Myocyte (in vitro differentiated cells): ENCODE results near the gene ASAP3. TPM values are rescaled to one million over a fixed set of nuclear protein-coding genes. Genes with fewer than 3 reads are reported as not detected.
A peak's percentile ranks its signal among the peaks of the same experiment; 100 is the strongest.
"Not testable (repeated sequence)": the region's sequence is repeated elsewhere in the genome, so short reads cannot be mapped to it uniquely, and the experiment has no call there.

Experiments
- DNase-seq: peaks from one replicate; pipeline ENCODE4 v3.0.0-alpha.2; 2012; ENCODE audit warnings: low read depth
- total RNA-seq: library from RNA; depleted of rRNA; stranded (reverse); fragments of >200 nt; gene quantifications from 2 replicates; pipeline ENCODE4 v1.2.3, GENCODE V29; 2014

ASAP3 gene
- total RNA-seq, 1 donor from 2014 or later: 48.8 TPM

DNA sequence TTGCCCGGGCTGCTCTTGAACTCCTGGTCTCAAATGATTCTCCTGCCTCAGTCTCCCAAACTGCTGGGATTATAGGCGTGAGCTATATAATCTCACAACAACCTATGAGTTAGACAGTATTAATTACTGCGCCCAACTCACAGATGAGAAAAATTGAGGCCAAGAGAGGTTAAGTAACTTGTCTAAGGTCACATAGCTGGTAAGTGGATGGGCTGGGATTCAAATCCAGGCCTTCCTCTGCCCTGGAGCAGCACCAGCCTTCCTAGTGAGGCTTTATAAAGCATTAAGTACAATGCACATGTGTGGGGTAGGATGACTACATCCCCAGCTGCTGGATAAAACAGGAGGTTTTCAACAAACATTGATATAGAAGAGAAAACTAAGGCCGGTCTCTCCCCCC lies 31.9 kb upstream of the ASAP3 start:
- DNase-seq: no peak

DNA sequence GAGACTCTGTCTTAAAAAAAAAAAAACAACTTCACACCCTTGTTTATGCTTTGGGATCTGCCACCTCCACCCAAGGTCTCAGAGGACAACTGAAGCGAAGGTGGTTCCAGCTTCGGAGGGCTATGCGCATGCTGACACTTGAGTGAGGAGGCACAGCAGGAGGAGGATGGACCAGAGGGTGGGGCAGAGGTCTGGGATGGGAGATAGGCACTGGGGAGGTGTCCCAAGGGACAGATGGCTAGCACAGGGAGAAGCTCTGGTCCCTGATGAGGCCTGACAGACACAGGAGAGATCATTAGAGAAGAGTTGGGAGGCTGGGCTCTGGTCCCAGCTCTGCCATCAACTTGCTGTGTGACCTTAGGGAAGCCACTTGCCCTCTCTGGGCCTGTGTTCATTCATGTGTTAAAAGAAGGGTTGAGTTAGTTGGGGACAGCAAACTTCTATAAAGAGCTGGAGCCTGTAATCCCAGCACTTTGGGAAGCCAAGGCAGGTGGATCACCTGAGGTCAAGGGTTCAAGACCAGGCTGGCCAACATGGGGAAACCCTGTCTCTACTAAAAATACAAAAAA lies 30.2 kb upstream of the ASAP3 start:
- no peak for DNase-seq

DNA sequence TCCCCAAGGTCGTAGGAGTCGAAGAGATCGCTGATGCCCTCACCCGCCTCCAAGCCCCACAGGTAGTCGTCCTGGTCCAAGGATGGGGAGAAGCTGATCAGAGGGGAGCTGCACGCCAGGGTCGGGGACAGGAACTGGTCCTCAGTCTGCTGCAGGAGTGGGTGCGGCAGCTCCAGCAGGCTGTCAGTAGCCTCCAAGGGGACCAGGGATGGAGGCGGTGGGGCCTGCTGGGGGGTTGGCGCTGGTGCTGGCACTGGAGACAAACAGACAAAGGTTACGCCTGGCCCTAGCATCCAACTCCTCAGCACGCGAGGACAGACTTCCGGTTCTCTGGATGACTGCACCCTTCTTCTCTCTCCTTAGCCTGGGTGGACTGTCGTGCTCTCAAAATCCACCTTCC lies 25.9 kb upstream of the ASAP3 start:
- DNase-seq: no peak

DNA sequence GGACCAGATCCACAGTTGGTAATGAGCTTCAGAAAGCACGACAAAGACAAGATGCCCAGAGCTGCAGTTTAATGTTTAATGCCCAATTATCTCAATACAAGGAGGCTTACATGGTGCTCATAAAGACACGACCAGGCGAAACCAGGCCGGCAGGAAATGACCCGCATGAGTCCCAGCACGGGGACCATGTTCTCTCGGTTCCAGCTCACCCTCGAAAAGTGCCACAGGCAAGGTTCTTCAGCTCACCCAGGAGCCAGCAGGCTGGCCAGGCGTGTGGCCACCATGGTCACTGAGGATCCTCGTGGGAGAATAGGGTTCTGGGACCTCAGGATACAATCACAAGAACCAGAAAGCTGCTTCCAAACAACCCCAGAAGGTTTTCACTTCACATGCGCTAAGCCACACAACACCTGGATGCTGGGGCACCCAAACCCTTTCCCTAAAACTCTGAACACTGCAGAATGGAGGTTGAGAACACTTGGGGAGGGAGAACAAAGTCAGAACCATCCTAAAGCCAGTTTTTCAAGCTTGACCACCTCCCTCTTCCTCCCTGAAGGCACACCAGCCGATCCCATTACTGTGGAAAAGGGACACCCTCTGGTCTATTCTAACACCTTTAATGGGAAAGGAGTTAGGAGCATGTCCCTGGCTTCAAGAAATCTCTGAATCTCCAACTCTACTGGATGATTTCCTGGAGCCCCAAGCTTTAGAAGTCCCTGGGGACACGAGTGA lies 22.6 kb upstream of the ASAP3 start:
- DNase-seq: no peak

DNA sequence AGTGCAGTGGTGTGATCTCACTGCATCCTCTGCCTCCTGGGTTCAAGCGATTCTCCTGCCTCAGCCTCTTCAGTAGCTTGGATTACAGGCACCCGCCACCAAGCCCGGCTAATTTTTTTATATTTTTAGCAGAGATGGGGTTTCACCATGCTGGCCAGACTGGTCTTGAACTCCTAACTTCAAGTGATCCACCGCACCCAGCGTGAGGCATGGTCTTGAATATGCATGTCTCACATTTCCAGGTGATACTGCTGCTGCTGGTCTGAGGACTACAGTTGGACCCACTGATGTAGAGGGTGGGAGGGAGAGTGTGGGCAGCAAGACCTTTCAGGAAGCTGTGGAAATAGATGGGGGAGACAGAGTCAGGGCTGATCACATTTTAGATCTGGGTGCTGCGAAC lies 21.9 kb upstream of the ASAP3 start:
- no peak for DNase-seq

DNA sequence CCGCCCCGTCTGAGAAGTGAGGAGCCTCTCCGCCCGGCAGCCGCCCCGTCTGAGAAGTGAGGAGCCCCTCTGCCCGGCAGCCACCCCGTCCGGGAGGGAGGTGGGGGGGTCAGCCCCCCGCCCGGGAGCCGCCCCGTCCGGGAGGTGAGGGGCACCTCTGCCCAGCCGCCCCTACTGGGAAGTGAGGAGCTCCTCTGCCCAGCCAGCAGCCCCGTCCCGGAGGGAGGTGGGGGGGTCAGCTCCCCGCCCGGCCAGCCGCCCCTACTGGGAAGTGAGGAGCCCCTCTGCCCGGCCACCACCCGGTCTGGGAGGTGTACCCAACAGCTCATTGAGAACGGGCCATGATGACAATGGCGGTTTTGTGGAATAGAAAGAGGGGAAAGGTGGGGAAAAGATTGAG lies 20.2 kb upstream of the ASAP3 start:
- DNase-seq: not testable (repeated sequence)

DNA sequence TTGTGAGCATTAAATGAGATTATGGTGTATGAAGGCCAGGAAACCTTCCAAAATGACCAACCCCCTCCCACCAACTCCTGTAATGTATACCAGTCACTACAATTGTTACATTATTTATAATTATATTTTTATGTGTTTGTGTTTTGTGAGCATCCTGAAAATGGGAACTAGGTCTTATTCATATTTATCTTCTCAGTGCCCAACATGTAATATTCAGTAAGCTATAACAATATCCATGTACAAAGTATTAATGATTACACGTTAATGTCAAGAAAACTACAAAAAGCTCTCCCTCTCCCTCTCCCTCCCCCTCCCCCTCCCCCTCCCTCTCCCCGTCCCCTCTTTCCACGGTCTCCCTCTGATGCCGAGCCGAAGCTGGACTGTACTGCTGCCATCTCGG lies 19.0 kb upstream of the ASAP3 start:
- no peak for DNase-seq

DNA sequence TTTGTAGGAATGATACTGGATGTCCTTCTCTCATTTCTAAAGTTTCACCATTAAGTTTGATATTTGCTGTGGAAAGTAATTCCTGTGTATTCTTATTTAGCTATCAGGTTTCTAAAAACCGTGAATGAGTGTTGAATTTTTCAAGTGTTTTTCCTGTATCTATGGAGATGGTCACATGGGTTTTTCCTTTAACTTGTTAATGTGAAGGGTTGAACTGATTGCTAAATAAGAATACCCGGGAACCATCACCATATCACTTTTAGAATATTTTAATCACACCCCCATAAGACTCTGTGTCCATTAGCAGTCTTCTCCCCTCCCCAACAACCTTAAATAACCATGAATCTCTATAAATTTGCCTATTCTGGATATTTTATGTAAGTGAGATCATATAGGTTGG lies 16.5 kb upstream of the ASAP3 start:
- peak; percentile 35 for DNase-seq

DNA sequence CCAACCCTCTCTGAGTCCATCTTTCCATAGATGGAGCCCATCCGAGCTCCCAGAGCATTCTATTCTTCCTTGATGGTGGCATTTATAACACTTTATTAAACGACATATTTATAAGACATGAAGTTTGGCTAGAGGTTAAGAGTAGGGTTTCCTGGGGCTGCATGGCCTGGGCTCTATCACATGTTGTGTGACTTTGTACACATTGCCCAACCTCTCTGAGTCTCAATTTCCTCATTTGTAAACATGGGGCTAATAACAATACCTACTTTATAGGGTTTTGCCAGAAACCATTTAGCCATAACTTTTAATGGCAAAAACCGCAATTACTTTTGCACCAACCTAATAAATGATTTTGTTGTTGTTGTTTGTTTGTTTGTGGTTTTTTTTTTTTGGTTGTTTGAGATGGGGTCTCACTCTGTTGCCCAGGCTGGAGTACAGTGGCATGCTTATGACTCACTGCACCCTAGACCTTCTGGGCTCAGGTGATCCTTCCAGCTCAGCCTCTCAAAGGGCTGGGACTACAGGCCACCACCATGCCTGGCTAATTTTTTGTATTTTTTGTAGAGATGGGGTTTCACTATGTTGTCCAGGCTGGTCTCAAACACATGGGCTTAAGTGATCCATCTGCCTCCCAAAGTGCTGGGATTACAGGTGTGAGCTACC lies 13.9 kb upstream of the ASAP3 start:
- no peak for DNase-seq

DNA sequence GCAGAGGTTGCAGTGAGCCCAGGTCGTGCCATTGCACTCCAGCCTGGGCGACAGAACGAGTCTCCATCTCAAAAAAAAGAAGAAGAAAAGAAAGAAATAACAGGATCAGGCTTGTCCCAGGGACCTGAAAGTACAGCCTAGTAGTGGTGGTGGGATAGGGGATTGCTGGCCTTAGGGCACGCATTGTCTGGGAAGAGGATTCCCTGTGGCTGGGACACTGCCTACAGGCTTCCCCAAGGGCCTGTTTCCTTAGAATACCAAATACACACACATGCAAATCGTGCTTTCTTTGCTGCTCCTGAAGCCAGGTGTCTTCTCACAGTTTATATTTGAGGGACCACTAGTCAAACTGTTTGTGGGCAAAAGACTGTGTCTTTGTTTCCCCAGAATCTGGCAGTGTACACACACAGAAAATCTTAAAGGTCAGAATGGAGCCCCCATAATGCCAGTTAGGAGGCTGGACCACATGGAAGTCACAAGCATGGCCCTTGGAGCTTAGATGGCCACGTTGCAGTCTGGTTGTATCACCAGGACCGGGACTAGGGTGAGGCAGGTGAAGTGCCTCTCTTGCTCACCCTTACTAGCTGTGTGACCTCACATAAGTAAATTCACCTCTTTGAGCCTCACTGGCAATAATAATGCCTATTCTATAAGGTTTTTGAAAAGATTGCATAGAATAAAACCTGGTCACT lies 12.7 kb upstream of the ASAP3 start:
- no peak for DNase-seq

DNA sequence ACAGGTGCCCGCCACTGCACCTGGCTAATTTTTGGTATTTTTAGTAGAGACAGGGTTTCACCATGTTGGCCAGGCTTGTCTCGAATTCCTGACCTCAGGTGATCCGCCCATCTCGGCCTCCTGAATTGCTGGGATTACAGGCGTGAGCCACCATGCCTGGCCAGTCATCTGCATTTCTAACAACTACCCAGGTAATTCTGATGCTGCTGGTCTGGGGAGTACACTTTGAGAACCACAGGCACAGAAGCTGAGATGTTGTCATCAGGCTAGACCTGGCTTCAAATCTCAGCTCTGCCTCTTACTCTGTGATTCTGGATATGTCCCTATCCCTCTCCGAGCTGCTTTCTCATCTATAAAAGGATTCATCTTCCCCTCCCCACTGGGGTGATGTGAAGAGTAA lies 10.9 kb upstream of the ASAP3 start:
- not testable (repeated sequence) for DNase-seq

DNA sequence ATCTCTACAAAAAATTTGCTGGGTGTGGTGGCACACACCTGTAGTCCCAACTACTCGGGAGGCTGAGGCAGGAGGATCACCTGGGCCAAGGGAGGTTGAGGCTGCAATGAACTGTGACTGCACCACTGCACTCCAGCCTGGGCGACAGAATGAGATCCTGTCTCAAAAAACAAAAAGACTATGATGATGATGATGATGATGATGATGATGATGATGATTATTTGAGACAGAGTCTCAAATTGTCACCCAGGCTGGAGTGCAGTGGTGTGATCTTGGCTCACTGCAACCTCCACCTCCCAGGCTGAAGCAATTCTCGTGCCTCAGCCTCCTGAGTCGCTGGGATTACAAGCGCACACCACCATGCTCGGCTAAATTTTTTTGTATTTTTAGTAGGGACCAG lies 8.8 kb upstream of the ASAP3 start:
- DNase-seq: not testable (repeated sequence)

DNA sequence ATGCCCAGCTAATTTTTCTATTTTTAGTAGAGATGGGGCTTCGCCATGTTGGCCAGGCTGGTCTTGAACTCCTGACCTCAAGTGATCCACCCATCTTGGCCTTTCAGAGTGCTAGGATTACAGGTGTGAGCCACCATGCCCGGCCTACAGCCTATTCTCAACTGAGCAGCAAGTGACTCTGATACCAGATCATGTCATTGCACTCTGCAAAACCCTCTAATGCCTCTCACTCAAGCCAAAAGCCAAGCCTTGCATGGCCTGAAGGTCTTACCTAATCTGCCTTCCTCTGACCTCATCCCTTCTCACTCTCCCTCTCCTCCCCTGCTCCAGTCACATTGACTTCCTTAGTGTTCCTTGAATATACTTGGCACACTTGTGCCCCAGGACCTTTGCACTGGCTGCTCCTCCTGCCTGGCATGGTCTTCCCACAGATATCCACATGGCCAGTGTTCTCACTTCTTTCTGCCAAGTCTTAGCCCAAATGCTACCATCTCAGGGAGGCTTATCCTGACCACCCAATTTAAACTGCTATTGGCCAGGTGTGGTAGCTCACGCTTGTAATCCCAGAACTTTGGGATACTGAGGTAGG lies 8.2 kb upstream of the ASAP3 start:
- DNase-seq: no peak

DNA sequence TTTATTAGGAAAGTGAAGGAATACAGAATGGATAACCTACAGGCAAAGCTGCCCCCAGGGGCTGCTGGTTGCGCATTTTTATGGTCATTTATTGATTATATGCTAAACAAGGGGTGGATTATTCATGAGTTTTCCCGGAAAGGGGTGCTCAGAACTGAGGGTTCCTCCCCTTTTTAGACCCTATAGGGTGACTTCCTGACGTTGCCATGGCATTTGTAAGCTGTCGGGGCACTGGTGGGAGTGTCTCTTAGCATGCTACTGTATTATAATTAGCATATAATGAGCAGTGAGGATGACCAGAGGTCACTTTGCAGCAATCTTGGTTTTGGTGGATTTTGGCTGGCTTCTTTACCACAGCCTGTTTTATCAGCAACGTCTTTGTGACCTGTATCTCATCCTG lies 5.9 kb upstream of the ASAP3 start:
- DNase-seq: no peak

DNA sequence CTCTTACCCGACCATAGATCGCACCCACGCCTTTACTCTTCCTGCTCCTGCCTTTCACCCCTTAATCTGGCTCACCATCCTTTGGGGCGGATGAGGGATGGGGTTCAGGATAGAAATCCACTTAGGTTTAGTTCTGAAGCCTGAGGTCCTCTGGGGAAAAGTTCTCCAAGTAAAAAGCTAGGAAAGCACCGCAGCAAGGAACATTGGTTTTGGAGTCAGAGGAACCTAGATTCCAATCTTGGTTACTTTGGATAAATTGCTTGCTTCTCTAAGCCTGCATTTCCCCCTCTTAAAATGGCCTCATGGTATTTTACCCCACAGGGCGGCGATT lies 988 bp upstream of the ASAP3 start:
- DNase-seq: no peak

DNA sequence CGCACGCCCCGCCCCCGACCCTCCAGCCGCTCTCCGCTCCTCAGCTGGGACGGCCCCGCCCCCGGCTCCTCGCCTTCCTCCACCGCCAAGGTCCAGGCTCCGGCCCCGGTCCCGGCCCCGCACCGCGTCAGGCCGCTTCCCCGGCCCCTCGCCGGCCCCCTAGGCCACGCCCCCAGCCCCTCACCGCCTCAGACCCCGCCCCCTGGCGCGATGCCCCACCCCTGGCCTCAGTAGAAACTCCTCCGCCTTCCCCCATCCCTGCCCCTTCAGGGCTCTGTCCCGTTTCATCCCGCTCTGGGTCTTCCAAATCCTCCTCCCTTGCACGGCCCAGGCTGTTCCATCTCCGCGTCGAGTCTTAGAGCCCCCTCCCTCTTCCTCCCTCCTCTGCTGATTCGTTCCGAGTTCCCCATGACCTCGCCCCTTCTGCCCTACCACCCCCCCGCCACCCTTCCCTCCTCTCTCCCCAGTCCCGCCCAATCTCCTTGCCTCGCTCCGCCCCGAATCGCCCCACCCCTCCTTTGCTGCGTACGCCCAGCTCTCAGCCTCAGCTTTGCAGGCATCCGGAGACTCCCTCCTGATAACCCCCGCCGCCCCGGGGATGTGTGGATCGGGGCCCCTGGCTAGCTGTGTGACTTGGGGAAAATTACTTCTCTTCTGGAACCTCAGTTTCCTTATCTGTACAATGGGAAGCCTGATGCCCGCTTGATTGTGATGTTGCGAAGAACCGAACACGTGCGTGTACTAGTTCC lies 448 bp upstream of the ASAP3 start:
- peak; percentile 92 for DNase-seq

DNA sequence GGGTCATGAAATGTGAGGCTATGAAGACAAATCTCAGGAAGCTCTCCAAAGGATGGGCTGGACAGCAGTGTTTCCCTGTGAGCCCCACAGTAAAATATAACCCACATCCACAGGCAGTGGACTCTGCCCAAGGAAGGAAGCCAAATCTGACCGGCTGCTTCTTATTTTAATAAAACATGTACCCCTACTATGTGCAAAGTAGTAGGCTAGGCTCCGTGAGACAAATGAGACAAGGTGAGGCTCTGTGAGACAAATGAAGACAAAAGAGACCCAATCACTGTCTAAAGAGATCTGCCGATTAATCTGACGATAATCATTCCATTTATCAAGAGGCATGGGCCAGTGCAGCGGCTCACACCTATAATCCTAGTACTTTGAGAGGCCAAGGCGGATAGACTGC lies 2.1 kb downstream of the ASAP3 start:
- DNase-seq: no peak

DNA sequence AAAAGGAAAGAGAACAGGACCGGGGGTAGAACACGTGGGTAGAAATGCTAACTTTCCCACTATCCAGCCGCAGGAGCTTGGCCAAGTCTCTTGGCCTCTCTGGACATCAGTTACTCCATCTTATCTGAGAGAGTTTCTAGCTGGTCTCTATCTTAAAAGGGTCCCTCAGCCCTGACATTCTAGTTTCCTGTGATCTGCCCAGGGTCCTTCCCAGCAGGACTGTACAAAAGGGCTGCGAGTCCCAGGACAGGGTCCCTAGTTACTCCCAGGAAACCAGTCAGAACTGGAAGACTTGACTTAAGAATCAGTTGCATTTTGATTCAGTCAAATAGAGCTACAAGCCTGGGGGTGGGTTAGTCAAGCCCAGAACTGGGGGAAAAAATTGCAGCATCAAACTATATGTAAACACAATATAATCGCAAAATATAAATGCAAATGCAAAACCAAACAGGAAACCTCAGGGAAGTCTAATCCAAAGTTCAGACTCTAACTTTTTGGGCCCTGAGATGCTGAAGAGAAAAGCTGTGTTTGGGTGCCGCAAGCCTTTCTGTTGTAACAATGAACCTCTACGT lies 2.9 kb downstream of the ASAP3 start:
- no peak for DNase-seq

DNA sequence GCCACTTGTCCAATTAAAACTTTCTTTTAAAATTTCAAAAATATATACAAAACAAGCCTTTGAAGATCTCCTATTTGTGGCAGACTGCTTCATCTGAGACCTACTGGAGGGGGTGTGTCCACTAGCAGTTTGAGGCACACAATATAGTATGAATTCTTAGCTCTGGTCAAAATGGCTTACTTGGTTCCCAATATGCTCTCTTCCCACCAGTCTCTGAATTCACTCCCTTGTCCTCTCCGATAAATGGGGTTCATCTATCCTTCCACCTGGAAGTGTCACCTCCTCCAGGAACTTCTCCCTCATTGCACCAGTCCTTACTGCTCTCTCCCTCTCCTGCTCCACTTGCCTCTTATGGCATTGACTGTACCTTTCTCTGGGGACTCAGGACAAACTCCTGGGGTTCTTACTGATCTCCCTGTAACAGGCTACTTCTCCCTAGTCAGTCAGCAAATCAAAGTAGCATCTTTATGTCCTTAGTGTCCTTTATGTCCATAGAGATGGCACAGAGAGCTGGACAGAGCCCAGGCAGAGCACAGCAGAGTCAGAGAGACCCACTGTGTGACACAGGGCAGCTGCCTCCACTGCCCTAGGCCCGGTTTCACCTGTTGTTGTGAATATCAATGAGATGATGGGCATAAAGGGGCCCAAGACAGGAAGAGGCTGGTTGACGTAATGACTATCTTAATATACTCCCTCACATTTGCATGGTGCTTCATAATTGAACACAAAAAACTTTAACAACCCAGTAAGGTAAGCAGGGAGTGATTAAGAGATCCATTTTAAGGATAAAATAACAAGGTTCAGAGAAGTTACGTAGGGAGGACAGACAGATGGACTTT lies 3.6 kb downstream of the ASAP3 start:
- DNase-seq: peak; percentile 46

DNA sequence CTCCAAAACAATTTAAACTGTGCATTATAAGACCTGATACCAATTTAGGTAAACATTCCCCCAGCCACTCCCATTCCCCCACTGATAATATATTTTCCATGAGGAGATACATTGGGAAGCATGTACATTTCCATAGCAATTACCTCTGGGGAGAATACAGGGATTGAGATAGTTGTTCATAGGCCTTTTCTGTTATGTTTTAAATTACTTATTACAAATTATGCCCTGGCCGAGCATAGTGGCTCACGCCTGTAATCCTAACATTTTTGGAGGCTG lies 4.4 kb downstream of the ASAP3 start:
- DNase-seq: no peak
